Measurements from ENCODE around the gene C17orf100.

DNA sequence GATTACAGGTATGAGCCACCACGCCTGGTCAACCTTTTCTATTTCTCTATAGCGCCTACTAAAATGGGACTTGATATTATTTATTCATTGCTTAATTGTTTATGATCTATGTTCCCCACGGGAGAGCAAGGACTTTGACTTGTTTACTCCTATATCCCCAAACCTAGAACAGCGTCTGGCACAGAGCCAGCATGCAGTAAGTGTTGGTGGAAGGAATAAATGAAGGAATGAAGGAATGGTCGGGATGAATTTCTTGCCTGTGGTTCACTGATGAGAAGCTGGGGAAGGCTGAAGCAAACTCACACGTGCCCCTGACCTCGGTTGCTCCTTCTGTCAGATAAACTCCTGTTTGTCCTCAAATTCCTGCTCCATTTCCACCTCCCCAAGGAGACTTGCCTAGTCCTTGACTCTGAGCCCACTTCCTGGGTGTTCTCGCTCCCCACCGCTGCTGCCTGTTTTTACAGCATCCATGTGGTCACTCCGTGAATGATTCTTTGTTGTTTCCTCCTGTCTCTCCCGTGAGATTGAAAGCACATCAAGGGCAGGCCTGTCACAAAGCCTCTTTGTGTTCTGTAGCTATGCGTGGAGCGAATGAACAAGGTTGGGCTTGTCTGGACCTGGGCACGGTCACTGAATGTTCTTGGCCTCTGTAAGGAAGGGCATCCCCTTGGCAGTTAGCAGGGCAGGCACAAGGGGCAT is 17.3 kb downstream of the C17orf100 start:
- TF ChIP-seq SYNCRIP (IDR thresholded peaks at IDR 0.05; ENCODE audit: insufficient read depth, low read depth, low read length) (no peak), SALL2 (CRISPR knock-in tag; IDR thresholded peaks at IDR 0.05) (no peak), ZNF17 (CRISPR knock-in tag; IDR thresholded peaks at IDR 0.05) (no peak), ZNF782 (CRISPR knock-in tag; IDR thresholded peaks at IDR 0.05; ENCODE audit: borderline replicate concordance) (no peak), RAD51 (IDR thresholded peaks at IDR 0.05; ENCODE audit: borderline replicate concordance) (no peak), MATR3 (CRISPR knock-in tag; IDR thresholded peaks at IDR 0.05) (no peak), ZFP90 (CRISPR knock-in tag; IDR thresholded peaks at IDR 0.05; ENCODE audit: borderline replicate concordance) (no peak), ZNF567 (CRISPR knock-in tag; IDR thresholded peaks at IDR 0.05; ENCODE audit: borderline replicate concordance) (no peak), MXI1 (IDR thresholded peaks at IDR 0.05; ENCODE audit: borderline replicate concordance, low read depth, low read length) (no peak)
- TF ChIP-seq, protein P1, sequence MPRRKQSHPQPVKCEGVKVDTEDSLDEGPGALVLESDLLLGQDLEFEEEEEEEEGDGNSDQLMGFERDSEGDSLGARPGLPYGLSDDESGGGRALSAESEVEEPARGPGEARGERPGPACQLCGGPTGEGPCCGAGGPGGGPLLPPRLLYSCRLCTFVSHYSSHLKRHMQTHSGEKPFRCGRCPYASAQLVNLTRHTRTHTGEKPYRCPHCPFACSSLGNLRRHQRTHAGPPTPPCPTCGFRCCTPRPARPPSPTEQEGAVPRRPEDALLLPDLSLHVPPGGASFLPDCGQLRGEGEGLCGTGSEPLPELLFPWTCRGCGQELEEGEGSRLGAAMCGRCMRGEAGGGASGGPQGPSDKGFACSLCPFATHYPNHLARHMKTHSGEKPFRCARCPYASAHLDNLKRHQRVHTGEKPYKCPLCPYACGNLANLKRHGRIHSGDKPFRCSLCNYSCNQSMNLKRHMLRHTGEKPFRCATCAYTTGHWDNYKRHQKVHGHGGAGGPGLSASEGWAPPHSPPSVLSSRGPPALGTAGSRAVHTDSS (CRISPR knock-in tag; conservative IDR thresholded peaks at IDR 0.05): no peak
- TF ChIP-seq, protein P2, sequence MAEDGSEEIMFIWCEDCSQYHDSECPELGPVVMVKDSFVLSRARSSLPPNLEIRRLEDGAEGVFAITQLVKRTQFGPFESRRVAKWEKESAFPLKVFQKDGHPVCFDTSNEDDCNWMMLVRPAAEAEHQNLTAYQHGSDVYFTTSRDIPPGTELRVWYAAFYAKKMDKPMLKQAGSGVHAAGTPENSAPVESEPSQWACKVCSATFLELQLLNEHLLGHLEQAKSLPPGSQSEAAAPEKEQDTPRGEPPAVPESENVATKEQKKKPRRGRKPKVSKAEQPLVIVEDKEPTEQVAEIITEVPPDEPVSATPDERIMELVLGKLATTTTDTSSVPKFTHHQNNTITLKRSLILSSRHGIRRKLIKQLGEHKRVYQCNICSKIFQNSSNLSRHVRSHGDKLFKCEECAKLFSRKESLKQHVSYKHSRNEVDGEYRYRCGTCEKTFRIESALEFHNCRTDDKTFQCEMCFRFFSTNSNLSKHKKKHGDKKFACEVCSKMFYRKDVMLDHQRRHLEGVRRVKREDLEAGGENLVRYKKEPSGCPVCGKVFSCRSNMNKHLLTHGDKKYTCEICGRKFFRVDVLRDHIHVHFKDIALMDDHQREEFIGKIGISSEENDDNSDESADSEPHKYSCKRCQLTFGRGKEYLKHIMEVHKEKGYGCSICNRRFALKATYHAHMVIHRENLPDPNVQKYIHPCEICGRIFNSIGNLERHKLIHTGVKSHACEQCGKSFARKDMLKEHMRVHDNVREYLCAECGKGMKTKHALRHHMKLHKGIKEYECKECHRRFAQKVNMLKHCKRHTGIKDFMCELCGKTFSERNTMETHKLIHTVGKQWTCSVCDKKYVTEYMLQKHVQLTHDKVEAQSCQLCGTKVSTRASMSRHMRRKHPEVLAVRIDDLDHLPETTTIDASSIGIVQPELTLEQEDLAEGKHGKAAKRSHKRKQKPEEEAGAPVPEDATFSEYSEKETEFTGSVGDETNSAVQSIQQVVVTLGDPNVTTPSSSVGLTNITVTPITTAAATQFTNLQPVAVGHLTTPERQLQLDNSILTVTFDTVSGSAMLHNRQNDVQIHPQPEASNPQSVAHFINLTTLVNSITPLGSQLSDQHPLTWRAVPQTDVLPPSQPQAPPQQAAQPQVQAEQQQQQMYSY (CRISPR knock-in tag; IDR thresholded peaks at IDR 0.05): no peak
- TF ChIP-seq, protein P3, sequence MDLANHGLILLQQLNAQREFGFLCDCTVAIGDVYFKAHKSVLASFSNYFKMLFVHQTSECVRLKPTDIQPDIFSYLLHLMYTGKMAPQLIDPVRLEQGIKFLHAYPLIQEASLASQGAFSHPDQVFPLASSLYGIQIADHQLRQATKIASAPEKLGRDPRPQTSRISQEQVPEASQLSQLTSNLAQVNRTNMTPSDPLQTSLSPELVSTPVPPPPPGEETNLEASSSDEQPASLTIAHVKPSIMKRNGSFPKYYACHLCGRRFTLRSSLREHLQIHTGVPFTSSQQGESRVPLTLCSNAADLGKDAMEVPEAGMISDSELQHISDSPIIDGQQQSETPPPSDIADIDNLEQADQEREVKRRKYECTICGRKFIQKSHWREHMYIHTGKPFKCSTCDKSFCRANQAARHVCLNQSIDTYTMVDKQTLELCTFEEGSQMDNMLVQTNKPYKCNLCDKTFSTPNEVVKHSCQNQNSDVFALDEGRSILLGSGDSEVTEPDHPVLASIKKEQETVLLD (CRISPR knock-in tag; IDR thresholded peaks at IDR 0.05; ENCODE audit: low read depth): no peak
- TF ChIP-seq, protein P4, sequence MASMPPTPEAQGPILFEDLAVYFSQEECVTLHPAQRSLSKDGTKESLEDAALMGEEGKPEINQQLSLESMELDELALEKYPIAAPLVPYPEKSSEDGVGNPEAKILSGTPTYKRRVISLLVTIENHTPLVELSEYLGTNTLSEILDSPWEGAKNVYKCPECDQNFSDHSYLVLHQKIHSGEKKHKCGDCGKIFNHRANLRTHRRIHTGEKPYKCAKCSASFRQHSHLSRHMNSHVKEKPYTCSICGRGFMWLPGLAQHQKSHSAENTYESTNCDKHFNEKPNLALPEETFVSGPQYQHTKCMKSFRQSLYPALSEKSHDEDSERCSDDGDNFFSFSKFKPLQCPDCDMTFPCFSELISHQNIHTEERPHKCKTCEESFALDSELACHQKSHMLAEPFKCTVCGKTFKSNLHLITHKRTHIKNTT (CRISPR knock-in tag; IDR thresholded peaks at IDR 0.05): no peak
